ENCODE data around the gene DNPH1. TPM values are rescaled to one million over a fixed set of nuclear protein-coding genes. Genes with fewer than 3 reads are reported as not detected.
A peak's percentile ranks its signal among the peaks of the same experiment; 100 is the strongest.

Gene DNPH1
- total and polyA plus RNA-seq, 9 of the 15 experiments (the other 6 are each of a cell fraction or from before 2014, with no cell fraction given): 7.3 to 300 (median 68.7) TPM

DNA sequence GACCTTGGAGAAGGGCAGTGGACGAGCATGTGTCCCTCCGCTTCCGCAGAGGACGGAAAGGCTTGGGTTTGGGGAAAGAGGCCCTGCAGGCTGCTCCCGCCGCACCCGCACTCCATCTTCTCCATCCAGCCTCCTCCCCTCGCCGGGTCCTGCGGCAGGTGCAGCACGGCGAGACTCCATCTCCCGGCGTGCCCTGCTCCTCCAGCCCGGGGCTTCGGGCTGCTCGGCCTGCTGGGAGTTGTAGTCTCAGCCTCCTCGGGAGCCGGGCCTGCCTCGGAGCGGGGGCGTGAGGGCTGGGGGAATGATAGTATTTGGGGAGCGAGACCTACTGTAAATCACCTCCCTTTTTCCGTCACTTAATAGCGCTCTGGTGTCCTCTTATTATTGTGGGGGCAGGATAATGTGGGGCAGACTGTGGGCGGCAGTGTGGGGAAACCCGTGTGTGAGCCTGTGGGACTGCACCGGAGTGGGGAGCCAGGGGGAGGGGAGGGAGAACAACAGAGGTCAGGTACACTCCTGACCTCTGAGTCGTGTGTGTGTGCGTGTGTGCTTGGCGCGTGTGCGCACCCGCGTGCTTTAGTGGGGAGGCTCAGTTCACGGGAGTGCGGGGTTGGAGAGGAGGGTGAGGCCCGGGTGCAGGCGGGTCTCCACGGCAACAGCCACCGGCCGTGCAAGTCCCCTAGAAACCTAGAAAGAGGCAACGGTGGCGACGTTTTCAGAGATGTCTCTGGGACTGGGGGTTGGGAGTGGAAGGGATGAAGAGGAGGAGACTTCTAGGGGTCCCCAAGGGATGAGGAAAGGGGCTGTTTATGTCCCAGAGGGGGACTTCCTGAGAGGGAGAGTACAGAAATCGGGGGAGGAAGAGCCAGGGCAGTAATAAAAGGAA lies 18.1 kb upstream of the DNPH1 start (continued):
- TF ChIP-seq FOSL1 (tag; conservative IDR thresholded peaks at IDR 0.05): 0 out of 2 replicates have a peak, but pooled peaks have one; percentile 26
- TF ChIP-seq STAG1 (CRISPR knock-in tag; IDR thresholded peaks at IDR 0.05; ENCODE audit: borderline replicate concordance): no peak
- peak; percentile 83 for TF ChIP-seq GABPB1 (CRISPR knock-in tag; IDR thresholded peaks at IDR 0.05)
- TF ChIP-seq, protein P1, sequence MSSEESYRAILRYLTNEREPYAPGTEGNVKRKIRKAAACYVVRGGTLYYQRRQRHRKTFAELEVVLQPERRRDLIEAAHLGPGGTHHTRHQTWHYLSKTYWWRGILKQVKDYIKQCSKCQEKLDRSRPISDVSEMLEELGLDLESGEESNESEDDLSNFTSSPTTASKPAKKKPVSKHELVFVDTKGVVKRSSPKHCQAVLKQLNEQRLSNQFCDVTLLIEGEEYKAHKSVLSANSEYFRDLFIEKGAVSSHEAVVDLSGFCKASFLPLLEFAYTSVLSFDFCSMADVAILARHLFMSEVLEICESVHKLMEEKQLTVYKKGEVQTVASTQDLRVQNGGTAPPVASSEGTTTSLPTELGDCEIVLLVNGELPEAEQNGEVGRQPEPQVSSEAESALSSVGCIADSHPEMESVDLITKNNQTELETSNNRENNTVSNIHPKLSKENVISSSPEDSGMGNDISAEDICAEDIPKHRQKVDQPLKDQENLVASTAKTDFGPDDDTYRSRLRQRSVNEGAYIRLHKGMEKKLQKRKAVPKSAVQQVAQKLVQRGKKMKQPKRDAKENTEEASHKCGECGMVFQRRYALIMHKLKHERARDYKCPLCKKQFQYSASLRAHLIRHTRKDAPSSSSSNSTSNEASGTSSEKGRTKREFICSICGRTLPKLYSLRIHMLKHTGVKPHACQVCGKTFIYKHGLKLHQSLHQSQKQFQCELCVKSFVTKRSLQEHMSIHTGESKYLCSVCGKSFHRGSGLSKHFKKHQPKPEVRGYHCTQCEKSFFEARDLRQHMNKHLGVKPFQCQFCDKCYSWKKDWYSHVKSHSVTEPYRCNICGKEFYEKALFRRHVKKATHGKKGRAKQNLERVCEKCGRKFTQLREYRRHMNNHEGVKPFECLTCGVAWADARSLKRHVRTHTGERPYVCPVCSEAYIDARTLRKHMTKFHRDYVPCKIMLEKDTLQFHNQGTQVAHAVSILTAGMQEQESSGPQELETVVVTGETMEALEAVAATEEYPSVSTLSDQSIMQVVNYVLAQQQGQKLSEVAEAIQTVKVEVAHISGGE (CRISPR knock-in tag; IDR thresholded peaks at IDR 0.05): peak in 1 of 3 experiments; percentile 94; a peak in 2 of 6 replicates
- TF ChIP-seq ATF6 (CRISPR knock-in tag; IDR thresholded peaks at IDR 0.05): no peak
- TF ChIP-seq HOXB6 (CRISPR knock-in tag; IDR thresholded peaks at IDR 0.05; ENCODE audit: borderline replicate concordance): no peak
- TF ChIP-seq ZNF639 (CRISPR knock-in tag; conservative IDR thresholded peaks at IDR 0.05 in 1 of 2, IDR thresholded peaks at IDR 0.05 in 1 of 2): peak in 1 of 2 experiments; percentile 87; a peak in 2 of 4 replicates
- TF ChIP-seq NCOA2 (IDR thresholded peaks at IDR 0.05; ENCODE audit: partially characterized antibody in 2 of 2): no peak
- TF ChIP-seq GTF2B (IDR thresholded peaks at IDR 0.05; ENCODE audit: extremely low read depth, insufficient read length): no peak
- no peak for TF ChIP-seq NFE2 (IDR thresholded peaks at IDR 0.05; ENCODE audit: low read depth)
- TF ChIP-seq ZNF830 (CRISPR knock-in tag; IDR thresholded peaks at IDR 0.05): no peak
- TF ChIP-seq CBFA2T3 (IDR thresholded peaks at IDR 0.05): no peak
- TF ChIP-seq ZFPM2 (CRISPR knock-in tag; IDR thresholded peaks at IDR 0.05): no peak
- TF ChIP-seq ZNF282 (CRISPR knock-in tag; IDR thresholded peaks at IDR 0.05): no peak
- no peak for TF ChIP-seq PHB2 (IDR thresholded peaks at IDR 0.05; ENCODE audit: low read depth)
- TF ChIP-seq ARHGAP35 (IDR thresholded peaks at IDR 0.05; ENCODE audit: partially characterized antibody): no peak
- no peak for TF ChIP-seq ILF3 (IDR thresholded peaks at IDR 0.05; ENCODE audit: borderline replicate concordance)
- no peak for TF ChIP-seq ZSCAN32 (CRISPR knock-in tag; IDR thresholded peaks at IDR 0.05)
- no peak for TF ChIP-seq THAP7 (CRISPR knock-in tag; IDR thresholded peaks at IDR 0.05)
